SK-N-SH (cell line): Measurements from ENCODE around the gene RHOG. TPM values are rescaled to one million over a fixed set of nuclear protein-coding genes. Genes with fewer than 3 reads are reported as not detected.

Source experiments
- CTCF ChIA-PET: fragments of 300-600, 350-600 bp; formaldehyde crosslinking; extraction: SDS; loops from one replicate; lab custom pipeline; 2021; lab: Yijun Ruan, JAX
- POLR2A ChIA-PET: fragments of 350-600 bp; sonication (Branson Sonifier 250); formaldehyde crosslinking; extraction: SDS; loops from one replicate; lab custom pipeline; 2020; ENCODE audit warnings: antibody characterized with exemption, inconsistent platforms; lab: Yijun Ruan, JAX
- DNase-seq: peaks from one replicate; pipeline ENCODE4 v3.0.0; 2012
- H2AFZ ChIP-seq: fragments of 200-600 bp; sonication (generic); 2 replicates; pipeline ENCODE4 v1.8.1; 2016; ENCODE audit warnings: antibody characterized with exemption, mild to moderate bottlenecking, low read depth
- H3F3A ChIP-seq: fragments of 200-600 bp; sonication (generic); replicated peaks from 2 replicates; pipeline ENCODE3; 2016; ENCODE audit warnings: antibody characterized with exemption, mild to moderate bottlenecking; ENCODE audit not compliant: insufficient read depth
- H3K27ac ChIP-seq, 2 experiments: fragments of 200-500 bp in 1 of 2; fragments of 200-600 bp in 1 of 2; sonication (Bioruptor generic) in 1 of 2; sonication (generic), shearing (Covaris generic) in 1 of 2; 2 replicates each; pipeline versions ENCODE4 v1.5.1 to v1.6.1; 2014 to 2016; ENCODE audit warnings: low read depth in 2 of 2, inconsistent platforms in 1 of 2, low read length in 1 of 2, mild to moderate bottlenecking in 1 of 2, mixed read lengths in 1 of 2
- H3K27me3 ChIP-seq: fragments of 200-600 bp; sonication (generic), shearing (Covaris generic); 2 replicates; pipeline ENCODE4 v1.6.1; 2016; ENCODE audit warnings: mixed run types; ENCODE audit not compliant: insufficient read depth
- H3K36me3 ChIP-seq, 2 experiments: fragments of 200-500 bp in 1 of 2; fragments of 200-600 bp in 1 of 2; sonication (Bioruptor generic) in 1 of 2; sonication (generic) in 1 of 2; replicated peaks in 1 of 2; 2 replicates each; pipeline versions ENCODE3 to v1.5.1; 2014 to 2016; ENCODE audit warnings: low read length in 1 of 2, mild to moderate bottlenecking in 1 of 2; ENCODE audit not compliant: insufficient read depth in 2 of 2, control insufficient read depth in 1 of 2
- H3K4me1 ChIP-seq, 2 experiments: fragments of 200-500 bp in 1 of 2; fragments of 200-600 bp in 1 of 2; sonication (Bioruptor generic) in 1 of 2; sonication (generic), shearing (Covaris generic) in 1 of 2; 2 replicates each; pipeline versions ENCODE4 v1.5.1 to v1.6.1; 2014 to 2016; ENCODE audit warnings: low read depth in 1 of 2, low read length in 1 of 2, mixed run types in 1 of 2; ENCODE audit not compliant: insufficient read depth in 2 of 2, control insufficient read depth in 1 of 2
- H3K4me2 ChIP-seq: fragments of 200-600 bp; sonication (generic), shearing (Covaris generic); 2 replicates; pipeline ENCODE4 v1.6.1; 2017; ENCODE audit warnings: mixed run types
- H3K4me3 ChIP-seq, 2 experiments: fragments of 200-500 bp in 1 of 2; fragments of 200-600 bp in 1 of 2; sonication (Bioruptor generic) in 1 of 2; sonication (generic), shearing (Covaris generic) in 1 of 2; 2 replicates each; pipeline versions ENCODE4 v1.5.1 to v1.8.1; 2014 to 2016; ENCODE audit warnings: low read depth in 2 of 2, inconsistent platforms in 1 of 2, low read length in 1 of 2, mild to moderate bottlenecking in 1 of 2, mixed read lengths in 1 of 2, moderate library complexity in 1 of 2
- H3K79me2 ChIP-seq: fragments of 200-600 bp; sonication (generic); 2 replicates; pipeline ENCODE4 v1.8.1; 2017; ENCODE audit warnings: mild to moderate bottlenecking; ENCODE audit not compliant: insufficient read depth
- H3K9ac ChIP-seq: fragments of 200-600 bp; sonication (generic); 2 replicates; pipeline ENCODE4 v1.6.1; 2017; ENCODE audit warnings: mixed run types
- H3K9me2 ChIP-seq: fragments of 200-600 bp; sonication (generic); 2 replicates; pipeline ENCODE4 v1.6.1; 2017; ENCODE audit warnings: mixed run types
- H3K9me3 ChIP-seq: fragments of 200-600 bp; sonication (generic); 2 replicates; pipeline ENCODE4 v1.6.1; 2017; ENCODE audit warnings: mixed run types, mild to moderate bottlenecking, moderate library complexity
- H4K20me1 ChIP-seq: fragments of 200-600 bp; sonication (generic); 2 replicates; pipeline ENCODE4 v1.6.1; 2017; ENCODE audit warnings: mild to moderate bottlenecking, mixed run types; ENCODE audit not compliant: insufficient read depth
- CHD2 ChIP-seq: fragments of 150-350 bp; IDR thresholded peaks from 2 replicates; pipeline ENCODE4 v1.6.1; 2018; ENCODE audit warnings: low read length; ENCODE audit not compliant: partially characterized antibody
- CTCF ChIP-seq: fragments of 200-600 bp; sonication (generic); IDR thresholded peaks from 2 replicates; pipeline ENCODE4 v1.6.1; 2017; ENCODE audit warnings: antibody characterized with exemption, mild to moderate bottlenecking, moderate library complexity
- ELF1 ChIP-seq: IDR thresholded peaks from 2 replicates; pipeline ENCODE4 v1.4.0; 2012
- EP300 ChIP-seq, 2 experiments: IDR thresholded peaks; 2 replicates each; pipeline versions ENCODE4 v1.4.0 to v1.6.1; 2012; ENCODE audit warnings: borderline replicate concordance in 1 of 2, low read depth in 1 of 2, low read length in 1 of 2
- EZH2phosphoT487 ChIP-seq: fragments of 200-600 bp; sonication (generic); IDR thresholded peaks from 2 replicates; pipeline ENCODE4 v1.6.1; 2017; ENCODE audit warnings: low read depth, mixed run types, mild to moderate bottlenecking, antibody characterized with exemption, moderate library complexity, borderline replicate concordance
- FOXJ3 ChIP-seq: sonication (generic); formaldehyde crosslinking; IDR thresholded peaks from 2 replicates; pipeline ENCODE4 v1.5.1; 2020; ENCODE audit warnings: mild to moderate bottlenecking, missing genetic modification reagents
- FOXM1 ChIP-seq: IDR thresholded peaks from 2 replicates; pipeline ENCODE4 v1.4.0; 2012; ENCODE audit warnings: low read depth, mild to moderate bottlenecking
- IRF3 ChIP-seq: fragments of 150-350 bp; IDR thresholded peaks from 2 replicates; pipeline ENCODE4 v1.6.1; 2016; ENCODE audit warnings: mild to moderate bottlenecking, low read depth, low read length
- MEF2A ChIP-seq: IDR thresholded peaks from 2 replicates; pipeline ENCODE4 v1.4.0; 2012; ENCODE audit warnings: low read depth, borderline replicate concordance
- MXI1 ChIP-seq: IDR thresholded peaks from 2 replicates; pipeline ENCODE4 v1.6.1; 2012; ENCODE audit warnings: mild to moderate bottlenecking, low read depth, low read length, improper control_type of control experiment
- NFIC ChIP-seq: IDR thresholded peaks from 2 replicates; pipeline ENCODE4 v1.4.0; 2012; ENCODE audit warnings: borderline replicate concordance
- NRF1 ChIP-seq: IDR thresholded peaks from 2 replicates; pipeline ENCODE4 v1.6.1; 2012; ENCODE audit warnings: low read depth, mild to moderate bottlenecking, low read length
- POLR2AphosphoS5 ChIP-seq: IDR thresholded peaks from 2 replicates; pipeline ENCODE4 v1.6.1; 2012; ENCODE audit warnings: low read depth, low read length
- RAD21 ChIP-seq: IDR thresholded peaks from 2 replicates; pipeline ENCODE4 v1.6.1; 2012; ENCODE audit warnings: mild to moderate bottlenecking, low read length
- REST ChIP-seq: IDR thresholded peaks from 2 replicates; pipeline ENCODE4 v1.6.1; 2012; ENCODE audit warnings: mild to moderate bottlenecking, low read depth, low read length, moderate library complexity
- RFX5 ChIP-seq: IDR thresholded peaks from 2 replicates; pipeline ENCODE4 v1.6.1; 2012; ENCODE audit warnings: mild to moderate bottlenecking, improper control_type of control experiment, low read length
- RXRA ChIP-seq: IDR thresholded peaks from 2 replicates; pipeline ENCODE4 v1.4.0; 2012; ENCODE audit warnings: low read depth, mild to moderate bottlenecking, borderline replicate concordance
- SIN3A ChIP-seq: IDR thresholded peaks from 2 replicates; pipeline ENCODE4 v1.6.1; 2012; ENCODE audit warnings: low read depth, mild to moderate bottlenecking, low read length, moderate library complexity, borderline replicate concordance
- SMC3 ChIP-seq: IDR thresholded peaks from 2 replicates; pipeline ENCODE4 v1.6.1; 2012; ENCODE audit warnings: low read depth, low read length, improper control_type of control experiment
- TCF12 ChIP-seq: IDR thresholded peaks from 2 replicates; pipeline ENCODE4 v1.4.0; 2012
- USF2 ChIP-seq: fragments of 150-350 bp; IDR thresholded peaks from 2 replicates; pipeline ENCODE4 v1.6.1; 2017; ENCODE audit warnings: antibody characterized with exemption, low read length, low read depth, borderline replicate concordance
- YY1 ChIP-seq: IDR thresholded peaks from 2 replicates; pipeline ENCODE4 v1.4.0; 2012; ENCODE audit warnings: low read depth, mild to moderate bottlenecking
- ZBTB33 ChIP-seq: IDR thresholded peaks from 2 replicates; pipeline ENCODE4 v1.4.0; 2012; ENCODE audit warnings: low read depth, borderline replicate concordance
- WGBS: methylation state at CpG from one replicate; pipeline ENCODE4 v1.1.6; 2017; ENCODE audit warnings: low lambda C conversion rate; 5-methylcytosine and 5-hydroxymethylcytosine counted together
- polyA plus RNA-seq, 3 experiments: library from polyadenylated mRNA; depleted of rRNA; stranded (reverse); fragments of >200 nt; gene quantifications; 2 replicates each; pipeline ENCODE4 v1.2.3, GENCODE V29; 2012

RHOG gene
- polyA plus RNA-seq, 1 of the 3 experiments (the other 2 are of a cell fraction) = 73.7 TPM

GRCh38 chr11:3849297-3849874 lies 8.6 kb upstream of the RHOG start:
- Histone ChIP-seq H3K27ac (no peak overlapping the region), H3F3A (no peaks in the 10 kb centered on the region), H2AFZ (no peak overlapping the region), H3K36me3 (no peaks in the 10 kb centered on the region), H3K9me2 (no peaks in the 10 kb centered on the region), H3K9ac (no peak overlapping the region), H4K20me1 (no peaks in the 10 kb centered on the region), H3K27me3 (no peaks in the 10 kb centered on the region), H3K79me2 (no peaks in the 10 kb centered on the region), H3K4me3 (peak overlapping the region in 1 of 2 experiments; percentile 23; a peak in 1 of 4 replicates), H3K4me2 (no peak overlapping the region), H3K9me3 (no peaks in the 10 kb centered on the region), H3K4me1 (peaks cover under 1 to 3% of the 10 kb centered on the region in 2 experiments; a peak in 2 of 4 replicates)
- POLR2A ChIA-PET = interaction anchor here (1.0 kb wide), 1 partner anchor 246 kb away, joined by 3 read pairs; no protein-coding TSS in a partner anchor
- TF ChIP-seq FOXJ3 (CRISPR knock-in tag) (no peak), CTCF (peak; percentile 80), MXI1 (no peak), YY1 (no peak), TCF12 (no peak), FOXM1 (no peak), SIN3A (no peak), CHD2 (no peak), RFX5 (no peak), ZBTB33 (no peak), POLR2AphosphoS5 (no peak), EP300 (IDR thresholded peaks at IDR 0.05; ENCODE audit: borderline replicate concordance in 1 of 2, low read depth in 1 of 2, low read length in 1 of 2) (no peak), MEF2A (no peak), NFIC (no peak), NRF1 (no peak), USF2 (no peak), RAD21 (peak; percentile 69), ELF1 (no peak), IRF3 (no peak), REST (no peak), SMC3 (peak; percentile 74), RXRA (no peak), EZH2phosphoT487 (no peak)
- CTCF ChIA-PET = interaction anchor here (0.6 to 18.6 kb wide), 43 partner anchors 9 to 262 kb away, joined by 3 to 636 read pairs (median 4); partner anchors contain the start of genes PGAP2, RHOG and RRM1
- peak; percentile 53 for DNase-seq
- 62% methylated on average over 10 of the region's 10 CpGs for WGBS
